Endodermal cell (in vitro differentiated cells): ENCODE results near the gene CADM1. TPM values are rescaled to one million over a fixed set of nuclear protein-coding genes. Genes with fewer than 3 reads are reported as not detected.

Experiments used
- DNase-seq: peaks from one replicate; pipeline ENCODE4 v3.0.0-alpha.2; 2017
- H3K27ac ChIP-seq: 2 replicates; pipeline ENCODE4 v1.5.1; 2013; ENCODE audit warnings: mild to moderate bottlenecking, low read depth, low read length, moderate library complexity
- H3K27me3 ChIP-seq: 2 replicates; pipeline ENCODE4 v1.6.1; 2013; ENCODE audit warnings: mild to moderate bottlenecking, low read length, moderate library complexity; ENCODE audit not compliant: insufficient read depth, control insufficient read depth, poor library complexity, severe bottlenecking
- H3K36me3 ChIP-seq: 2 replicates; pipeline ENCODE4 v1.7.0; 2013; ENCODE audit warnings: mild to moderate bottlenecking, low read length, moderate library complexity; ENCODE audit not compliant: control insufficient read depth, insufficient read depth
- H3K4me1 ChIP-seq: one replicate; pipeline ENCODE4 v1.7.0; 2013; ENCODE audit warnings: low read length; ENCODE audit not compliant: control insufficient read depth, insufficient read depth
- H3K4me3 ChIP-seq: 2 replicates; pipeline ENCODE4 v1.5.1; 2013; ENCODE audit warnings: mild to moderate bottlenecking, low read length, moderate library complexity
- H3K9ac ChIP-seq: 2 replicates; pipeline ENCODE4 v1.6.1; 2013; ENCODE audit warnings: mild to moderate bottlenecking, low read length, moderate library complexity; ENCODE audit not compliant: poor library complexity, severe bottlenecking; ENCODE audit errors: extremely low read depth
- H3K9me3 ChIP-seq: 2 replicates; pipeline ENCODE4 v1.6.1; 2013; ENCODE audit warnings: mild to moderate bottlenecking, low read length, moderate library complexity; ENCODE audit not compliant: control insufficient read depth
- H3K27ac Mint-ChIP-seq: 2 replicates; pipeline ENCODE4 v1.8.0; 2020; ENCODE audit warnings: mixed read lengths
- H3K27me3 Mint-ChIP-seq: 2 replicates; pipeline ENCODE4 v1.8.0; 2021; ENCODE audit warnings: mild to moderate bottlenecking, mixed read lengths; ENCODE audit not compliant: insufficient read depth
- H3K36me3 Mint-ChIP-seq: 2 replicates; pipeline ENCODE4 v1.8.0; 2020; ENCODE audit warnings: low read depth, mixed read lengths
- H3K4me1 Mint-ChIP-seq: 2 replicates; pipeline ENCODE4 v1.8.0; 2020; ENCODE audit warnings: mixed read lengths
- H3K4me3 Mint-ChIP-seq: 2 replicates; pipeline ENCODE4 v1.8.0; 2020; ENCODE audit warnings: mild to moderate bottlenecking, moderate library complexity, mixed read lengths
- H3K9me3 Mint-ChIP-seq: 2 replicates; pipeline ENCODE4 v1.8.0; 2020; ENCODE audit warnings: mild to moderate bottlenecking, mixed read lengths
- CTCF ChIP-seq: fragments of 200-600 bp; sonication (generic); conservative IDR thresholded peaks from 2 replicates; pipeline ENCODE4 v1.5.0; 2021; ENCODE audit warnings: antibody characterized with exemption, mild to moderate bottlenecking
- WGBS, 2 experiments: methylation state at CpG; one replicate each; pipeline versions ENCODE4 v1.1.5 to v1.1.7; 2013; ENCODE audit warnings: missing lambda C conversion rate in 2 of 2, mixed read lengths in 1 of 2; ENCODE audit not compliant: insufficient coverage in 1 of 2, insufficient read length in 1 of 2; 5-methylcytosine and 5-hydroxymethylcytosine counted together
- total RNA-seq, 2 donors: library from RNA; stranded (reverse); fragmentation: NEBNext Ultra II Directional in 1 of 2; extraction: Animal tissue kit (Norgen Biotek cat#: 25700) in 1 of 2; gene quantifications; 2 replicates in 1 of 2; 3 replicates in 1 of 2; pipeline ENCODE4 v1.2.1, GENCODE V29; 2021

The CADM1 gene
- total RNA-seq, 2 donors from 2014 or later: 76.3 to 88.2 TPM

- no peaks in the 10 kb centered on the region for H3K36me3 ChIP-seq
- Mint-ChIP-seq H3K27me3 (no peaks in the 10 kb centered on the region), H3K4me1 (peaks cover 24% of the 10 kb centered on the region), H3K27ac (no peak overlapping the region), H3K9me3 (no peaks in the 10 kb centered on the region), H3K36me3 (no peaks in the 10 kb centered on the region), H3K4me3 (no peak overlapping the region)
- H3K9ac ChIP-seq: no peak overlapping the region
- H3K4me3 ChIP-seq: no peak overlapping the region
- H3K27me3 ChIP-seq: no peaks in the 10 kb centered on the region
- no peak overlapping the region for H3K27ac ChIP-seq
- H3K4me1 ChIP-seq: no peaks in the 10 kb centered on the region
- no peak for TF ChIP-seq CTCF
- no peak for DNase-seq
- 92 to 100% methylated on average over 5 of the region's 5 CpGs for WGBS, 2 experiments
- H3K9me3 ChIP-seq: no peaks in the 10 kb centered on the region
Observed at GRCh38 chr11:115425250-115425649, 79.0 kb downstream of the CADM1 start.

GRCh38 chr11:115423728-115424459 lies 80.3 kb downstream of the CADM1 start:
- H3K4me1 Mint-ChIP-seq: peaks cover 32% of the 10 kb centered on the region
- H3K4me1 ChIP-seq: peaks cover 3% of the 10 kb centered on the region

GRCh38 chr11:115421992-115422689 lies 82.1 kb downstream of the CADM1 start:
- Histone ChIP-seq H3K4me1 (peaks cover 3% of the 10 kb centered on the region), H3K4me3 (no peak overlapping the region), H3K9me3 (no peaks in the 10 kb centered on the region), H3K27me3 (no peaks in the 10 kb centered on the region), H3K27ac (no peak overlapping the region), H3K36me3 (no peaks in the 10 kb centered on the region), H3K9ac (no peak overlapping the region)
- H3K4me3 Mint-ChIP-seq: no peak overlapping the region
- H3K9me3 Mint-ChIP-seq: no peaks in the 10 kb centered on the region
- H3K4me1 Mint-ChIP-seq: peaks cover 36% of the 10 kb centered on the region
- DNase-seq: no peak
- no peaks in the 10 kb centered on the region for H3K27me3 Mint-ChIP-seq
- TF ChIP-seq CTCF: no peak
- no peaks in the 10 kb centered on the region for H3K36me3 Mint-ChIP-seq
- WGBS, 2 experiments: 87 to 94% methylated on average over 4 to 6 of the region's 6 CpGs
- no peak overlapping the region for H3K27ac Mint-ChIP-seq

More at GRCh38 chr11:115423728-115424459, 80.3 kb downstream of the CADM1 start:
- Mint-ChIP-seq H3K27me3 (no peaks in the 10 kb centered on the region), H3K4me3 (no peak overlapping the region), H3K27ac (no peak overlapping the region), H3K9me3 (no peaks in the 10 kb centered on the region), H3K36me3 (no peaks in the 10 kb centered on the region)
- Histone ChIP-seq H3K36me3 (no peaks in the 10 kb centered on the region), H3K9ac (no peak overlapping the region), H3K27ac (no peak overlapping the region), H3K4me3 (no peak overlapping the region), H3K27me3 (no peaks in the 10 kb centered on the region), H3K9me3 (no peaks in the 10 kb centered on the region)
- 85 to 90% methylated on average over 6 to 7 of the region's 7 CpGs for WGBS, 2 experiments
- no peak for DNase-seq
- TF ChIP-seq CTCF: no peak
